Panc1 (cell line): Measurements from ENCODE around the gene ZNF33A. TPM values are rescaled to one million over a fixed set of nuclear protein-coding genes. Genes with fewer than 3 reads are reported as not detected.

Source experiments
- ATAC-seq: fragments of 200-7000 bp; cut with Tn5 transposase; 2 replicates; pipeline ENCODE4 v1.9.1; 2020; ENCODE audit warnings: mild to moderate bottlenecking, moderate library complexity
- BruUV-seq: library from RNA; stranded (reverse); fragments of 400-500 nt; replicated peaks from 2 replicates; lab custom pipeline; 2021; lab: Mats Ljungman, UMichigan
- CTCF ChIA-PET: fragments of 300-600 bp; sonication (Branson Sonifier 250); formaldehyde crosslinking; loops from one replicate; lab custom pipeline; 2022; ENCODE audit warnings: antibody characterized with exemption; lab: Charles Lee
- POLR2A ChIA-PET: fragments of 300-600 bp; sonication (Branson Sonifier 250); formaldehyde crosslinking; loops from one replicate; lab custom pipeline; 2022; ENCODE audit warnings: antibody characterized with exemption; lab: Charles Lee
- DNase-seq: peaks from one replicate; pipeline ENCODE4 v3.0.0-alpha.2; 2010; ENCODE audit warnings: low read depth, low spot score
- H3K27ac ChIP-seq: 2 replicates; pipeline ENCODE4 v1.5.1; 2011; ENCODE audit warnings: mild to moderate bottlenecking, low read length, inconsistent platforms
- H3K27me3 ChIP-seq: fragments of 200-500 bp; sonication (Bioruptor generic); 2 replicates; pipeline ENCODE4 v1.6.0; 2014; ENCODE audit warnings: low read length, inconsistent platforms; ENCODE audit not compliant: control insufficient read depth, insufficient read depth
- H3K36me3 ChIP-seq: fragments of 200-500 bp; sonication (Bioruptor generic); 2 replicates; pipeline ENCODE4 v1.5.1; 2014; ENCODE audit warnings: inconsistent platforms, mild to moderate bottlenecking, low read length, moderate library complexity; ENCODE audit not compliant: control insufficient read depth, insufficient read depth
- H3K4me1 ChIP-seq: 2 replicates; pipeline ENCODE4 v1.5.1; 2011; ENCODE audit warnings: inconsistent platforms, mild to moderate bottlenecking, low read length, moderate library complexity; ENCODE audit not compliant: control insufficient read depth, insufficient read depth
- H3K4me3 ChIP-seq, 2 experiments: 2 replicates each; pipeline ENCODE4 v1.5.1; 2011 to 2012; ENCODE audit warnings: low read depth in 2 of 2, low read length in 2 of 2, mild to moderate bottlenecking in 2 of 2, inconsistent platforms in 1 of 2, moderate library complexity in 1 of 2
- H3K9me3 ChIP-seq: fragments of 200-500 bp; sonication (Bioruptor generic); 2 replicates; pipeline ENCODE4 v1.5.1; 2014; ENCODE audit warnings: low read depth, mild to moderate bottlenecking, inconsistent platforms, low read length, moderate library complexity; ENCODE audit not compliant: control insufficient read depth, insufficient read depth
- CTCF ChIP-seq: fragments of 450-650 bp; IDR thresholded peaks from 2 replicates; pipeline ENCODE4 v1.5.1; 2017; ENCODE audit warnings: mild to moderate bottlenecking
- POLR2AphosphoS5 ChIP-seq: IDR thresholded peaks from 2 replicates; pipeline ENCODE4 v1.6.1; 2012; ENCODE audit warnings: mild to moderate bottlenecking, low read depth, low read length, moderate library complexity
- REST ChIP-seq, 2 experiments: IDR thresholded peaks; 2 replicates each; pipeline ENCODE4 v1.6.1; 2011 to 2012; ENCODE audit warnings: low read depth in 2 of 2, control low read depth in 1 of 2, low read length in 1 of 2, mild to moderate bottlenecking in 1 of 2, moderate library complexity in 1 of 2; ENCODE audit not compliant: insufficient read depth in 1 of 2
- SIN3A ChIP-seq: IDR thresholded peaks from 2 replicates; pipeline ENCODE4 v1.6.1; 2012; ENCODE audit warnings: low read depth, mild to moderate bottlenecking, low read length, moderate library complexity, borderline replicate concordance; ENCODE audit not compliant: insufficient read depth
- TCF7L2 ChIP-seq: IDR thresholded peaks from 2 replicates; pipeline ENCODE4 v1.6.1; 2011; ENCODE audit warnings: mild to moderate bottlenecking, low read depth, low read length, inconsistent platforms
- in situ Hi-C: cut with HindIII; loops from 2 replicates; pipeline ENCODE4 v1.10.0; 2016; ENCODE audit warnings: low sequenced_read_pairs, low pct_unique_long_range_greater_than_20kb
- intact Hi-C: fragments of 100-400 bp; cut with micrococcal nuclease; formaldehyde crosslinking; loops from one replicate; pipeline ENCODE4 v1.10.0; 2022; ENCODE audit not compliant: unreplicated experiment
- total RNA-seq: library from RNA; stranded (reverse); gene quantifications from one replicate; pipeline ENCODE4 v1.2.1, GENCODE V29; 2021; ENCODE audit not compliant: unreplicated experiment

ZNF33A gene
- total RNA-seq, 1 experiment from 2014 or later, result 16.9 TPM

- Histone ChIP-seq H3K27me3 (no peaks in the 10 kb centered on the region), H3K4me1 (no peaks in the 10 kb centered on the region), H3K36me3 (no peaks in the 10 kb centered on the region), H3K4me3 (no peak overlapping the region), H3K9me3 (peaks cover 11% of the 10 kb centered on the region; the same call in 1 of the 2 replicates), H3K27ac (no peak overlapping the region)
- no TSS peak for BruUV-seq
- TF ChIP-seq TCF7L2 (no peak), POLR2AphosphoS5 (no peak), REST (IDR thresholded peaks at IDR 0.05; ENCODE audit: insufficient read depth in 1 of 2, low read depth in 2 of 2, low read length in 1 of 2) (no peak), SIN3A (no peak), CTCF (no peak)
- intact Hi-C loops (no loop called here), in situ Hi-C loops (no loop called here)
- ChIA-PET POLR2A (no interaction called here), CTCF (no interaction called here)
- ATAC-seq (no peak), DNase-seq (no peak)
Measured at GRCh38 chr10:38047666-38048065, 37.2 kb downstream of the ZNF33A start.

GRCh38 chr10:38050212-38050611, 39.7 kb downstream of the ZNF33A start:
- TF ChIP-seq TCF7L2 (no peak), POLR2AphosphoS5 (no peak), CTCF (no peak), REST (IDR thresholded peaks at IDR 0.05; ENCODE audit: insufficient read depth in 1 of 2, low read depth in 2 of 2, low read length in 1 of 2) (no peak), SIN3A (no peak)
- CTCF ChIA-PET, result no interaction called here
- POLR2A ChIA-PET, result no interaction called here
- DNase-seq (no peak), ATAC-seq (no peak)
- in situ Hi-C loops (no loop called here), intact Hi-C loops (no loop called here)
- BruUV-seq, result no TSS peak
- Histone ChIP-seq H3K27ac (no peak overlapping the region), H3K27me3 (no peaks in the 10 kb centered on the region), H3K36me3 (no peaks in the 10 kb centered on the region), H3K4me1 (no peaks in the 10 kb centered on the region), H3K9me3 (peaks cover 25% of the 10 kb centered on the region; the same call in 1 of the 2 replicates), H3K4me3 (no peak overlapping the region)
